GM19035 (cell line): ENCODE results near the gene ZPBP2.
"Not testable (repeated sequence)": the region's sequence is repeated elsewhere in the genome, so short reads cannot be mapped to it uniquely, and the experiment has no call there.

Experiments used
- ATAC-seq: cut with Tn5 transposase; IDR thresholded peaks from one replicate; pipeline ENCODE4 v1.9.1; 2021; ENCODE audit not compliant: unreplicated experiment

ZPBP2 gene

GRCh38 chr17:39867880-39868553 lies at the start of gene ZPBP2:
Gene ZPBP2, plus strand, starts transcription at chr17:39868202. Its CDS starts 153 bp downstream, at chr17:39868355.
- peak; percentile 4 for ATAC-seq

GRCh38 chr17:39818358-39819000 lies 49.5 kb upstream of the ZPBP2 start:
- ATAC-seq = no peak

GRCh38 chr17:39820541-39820940 lies 47.5 kb upstream of the ZPBP2 start:
- no peak for ATAC-seq

- ATAC-seq = no peak
Measured at GRCh38 chr17:39820987-39821386, 47.0 kb upstream of the ZPBP2 start.

- no peak for ATAC-seq
Measured at GRCh38 chr17:39822051-39822451, 46.0 kb upstream of the ZPBP2 start.

GRCh38 chr17:39823407-39824054 lies 44.5 kb upstream of the ZPBP2 start:
- ATAC-seq = no peak

- no peak for ATAC-seq
Measured at GRCh38 chr17:39826334-39826733, 41.7 kb upstream of the ZPBP2 start.

GRCh38 chr17:39828443-39828842 lies 39.6 kb upstream of the ZPBP2 start:
- no peak for ATAC-seq

GRCh38 chr17:39831588-39831987 lies 36.4 kb upstream of the ZPBP2 start:
- ATAC-seq = no peak

GRCh38 chr17:39834017-39834416 lies 34.0 kb upstream of the ZPBP2 start:
- ATAC-seq = no peak

- ATAC-seq = no peak
Measured at GRCh38 chr17:39835038-39835786, 32.8 kb upstream of the ZPBP2 start.

- ATAC-seq = no peak
Measured at GRCh38 chr17:39836117-39836516, 31.9 kb upstream of the ZPBP2 start.

GRCh38 chr17:39838057-39838456 lies 29.9 kb upstream of the ZPBP2 start:
- no peak for ATAC-seq

- no peak for ATAC-seq
Measured at GRCh38 chr17:39838784-39839183, 29.2 kb upstream of the ZPBP2 start.

GRCh38 chr17:39841134-39841683 lies 26.8 kb upstream of the ZPBP2 start:
- no peak for ATAC-seq

GRCh38 chr17:39845052-39845846 lies 22.8 kb upstream of the ZPBP2 start:
- ATAC-seq = no peak

- ATAC-seq = no peak
Measured at GRCh38 chr17:39846205-39846604, 21.8 kb upstream of the ZPBP2 start.

- ATAC-seq = no peak
Measured at GRCh38 chr17:39848600-39848999, 19.4 kb upstream of the ZPBP2 start.

- not testable (repeated sequence) for ATAC-seq
Measured at GRCh38 chr17:39850186-39850585, 17.8 kb upstream of the ZPBP2 start.

GRCh38 chr17:39852239-39852638 lies 15.8 kb upstream of the ZPBP2 start:
- no peak for ATAC-seq
